ENCODE measurements around the gene AMPH. TPM values are rescaled to one million over a fixed set of nuclear protein-coding genes. Genes with fewer than 3 reads are reported as not detected.

Gene AMPH
- total RNA-seq, 1 experiment from 2014 or later: not detected

DNA sequence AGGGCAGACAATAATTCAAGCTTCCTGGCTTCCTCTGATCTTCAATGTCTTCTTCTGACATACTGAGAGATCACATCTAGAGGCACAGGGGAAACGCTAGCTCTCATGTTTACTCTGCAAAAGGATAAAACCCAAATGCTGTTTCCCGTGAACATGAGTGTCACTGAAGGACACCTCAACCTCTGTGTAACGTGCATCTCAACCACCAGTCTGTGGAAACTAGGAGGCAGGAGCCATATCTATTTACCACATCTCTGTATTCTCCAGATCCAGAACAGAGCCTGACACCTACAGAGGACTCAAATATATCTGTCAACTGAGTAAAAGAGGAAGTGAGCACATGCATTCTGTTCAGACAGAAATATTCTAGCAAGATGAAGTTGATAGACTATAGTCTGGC lies 217.4 kb downstream of the AMPH start:
- CTCF ChIA-PET: no interaction called here

DNA sequence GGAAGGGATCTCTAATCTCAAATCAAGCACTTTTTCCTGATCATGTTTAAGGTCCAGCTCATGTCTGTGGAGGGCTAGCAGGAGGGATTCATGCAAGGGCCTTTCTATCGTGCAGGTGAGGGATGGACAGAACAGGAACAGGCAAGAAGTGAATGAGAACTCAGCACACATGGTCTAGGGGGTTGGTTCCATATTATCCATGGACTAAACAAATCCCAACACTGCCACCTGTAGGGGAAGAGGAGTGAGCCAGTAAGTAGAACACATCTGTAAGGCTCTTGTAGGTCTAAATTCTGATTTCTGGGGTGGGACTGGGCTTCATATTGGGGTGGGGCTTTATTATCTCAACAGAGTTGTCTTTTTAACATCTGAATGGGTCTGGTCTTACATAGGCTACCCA lies 219.8 kb downstream of the AMPH start:
- no TSS peak for BruUV-seq (replicated peaks)
- no peaks in the 10 kb centered on the region for H3K9me3 ChIP-seq (ENCODE audit: insufficient read depth, low read depth)
- H3K9me2 ChIP-seq (ENCODE audit: insufficient read depth): no peaks in the 10 kb centered on the region
- H3K27me3 ChIP-seq (ENCODE audit: insufficient read depth, low read depth): peaks cover 26% of the 10 kb centered on the region
- H3K27ac ChIP-seq: no peak overlapping the region
- H3K36me3 ChIP-seq (ENCODE audit: low read depth): no peaks in the 10 kb centered on the region
- H3F3A ChIP-seq (ENCODE audit: insufficient read depth, low read depth): no peaks in the 10 kb centered on the region
- no peak overlapping the region for H3K4me2 ChIP-seq
- no peaks in the 10 kb centered on the region for H3K79me2 ChIP-seq (ENCODE audit: low read depth)
- no peaks in the 10 kb centered on the region for H4K20me1 ChIP-seq (ENCODE audit: insufficient read depth)
- no peak for DNase-seq
- ChIA-PET POLR2A (ENCODE audit: unreplicated experiment) (no interaction called here), CTCF (no interaction called here)
- H2AFZ ChIP-seq: no peak overlapping the region
- intact Hi-C loops (cut with micrococcal nuclease; ENCODE audit: unreplicated experiment): no loop called here
- no peaks in the 10 kb centered on the region for H3K4me1 ChIP-seq (replicated peaks; ENCODE audit: insufficient read depth)
- TF ChIP-seq, protein P1, sequence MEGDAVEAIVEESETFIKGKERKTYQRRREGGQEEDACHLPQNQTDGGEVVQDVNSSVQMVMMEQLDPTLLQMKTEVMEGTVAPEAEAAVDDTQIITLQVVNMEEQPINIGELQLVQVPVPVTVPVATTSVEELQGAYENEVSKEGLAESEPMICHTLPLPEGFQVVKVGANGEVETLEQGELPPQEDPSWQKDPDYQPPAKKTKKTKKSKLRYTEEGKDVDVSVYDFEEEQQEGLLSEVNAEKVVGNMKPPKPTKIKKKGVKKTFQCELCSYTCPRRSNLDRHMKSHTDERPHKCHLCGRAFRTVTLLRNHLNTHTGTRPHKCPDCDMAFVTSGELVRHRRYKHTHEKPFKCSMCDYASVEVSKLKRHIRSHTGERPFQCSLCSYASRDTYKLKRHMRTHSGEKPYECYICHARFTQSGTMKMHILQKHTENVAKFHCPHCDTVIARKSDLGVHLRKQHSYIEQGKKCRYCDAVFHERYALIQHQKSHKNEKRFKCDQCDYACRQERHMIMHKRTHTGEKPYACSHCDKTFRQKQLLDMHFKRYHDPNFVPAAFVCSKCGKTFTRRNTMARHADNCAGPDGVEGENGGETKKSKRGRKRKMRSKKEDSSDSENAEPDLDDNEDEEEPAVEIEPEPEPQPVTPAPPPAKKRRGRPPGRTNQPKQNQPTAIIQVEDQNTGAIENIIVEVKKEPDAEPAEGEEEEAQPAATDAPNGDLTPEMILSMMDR (conservative IDR thresholded peaks at IDR 0.05): no peak; the same call in 1 of the 2 replicates
- no peak overlapping the region for H3K4me3 ChIP-seq

More for the DNA sequence above, 217.4 kb downstream of the AMPH start:
- H3K27ac ChIP-seq: no peak overlapping the region
- no peaks in the 10 kb centered on the region for H3K9me3 ChIP-seq (ENCODE audit: insufficient read depth, low read depth)
- DNase-seq: no peak
- peaks cover 19% of the 10 kb centered on the region for H3K27me3 ChIP-seq (ENCODE audit: insufficient read depth, low read depth)
- no peak overlapping the region for H3K4me3 ChIP-seq
- intact Hi-C loops (cut with micrococcal nuclease; ENCODE audit: unreplicated experiment): no loop called here
- POLR2A ChIA-PET (ENCODE audit: unreplicated experiment): no interaction called here
- TF ChIP-seq, protein P1 (conservative IDR thresholded peaks at IDR 0.05): no peak
- no peak for TF ChIP-seq EZH2 (IDR thresholded peaks at IDR 0.05; ENCODE audit: low read depth)
- BruUV-seq (replicated peaks): no TSS peak
- no peaks in the 10 kb centered on the region for H3K9me2 ChIP-seq (ENCODE audit: insufficient read depth)
- H3K4me2 ChIP-seq: no peak overlapping the region
- H3F3A ChIP-seq (ENCODE audit: insufficient read depth, low read depth): no peaks in the 10 kb centered on the region
- no peaks in the 10 kb centered on the region for H3K79me2 ChIP-seq (ENCODE audit: low read depth)
- no peaks in the 10 kb centered on the region for H3K36me3 ChIP-seq (ENCODE audit: low read depth)
- H2AFZ ChIP-seq: no peak overlapping the region
- no peaks in the 10 kb centered on the region for H4K20me1 ChIP-seq (ENCODE audit: insufficient read depth)
- H3K4me1 ChIP-seq (replicated peaks; ENCODE audit: insufficient read depth): no peaks in the 10 kb centered on the region

DNA sequence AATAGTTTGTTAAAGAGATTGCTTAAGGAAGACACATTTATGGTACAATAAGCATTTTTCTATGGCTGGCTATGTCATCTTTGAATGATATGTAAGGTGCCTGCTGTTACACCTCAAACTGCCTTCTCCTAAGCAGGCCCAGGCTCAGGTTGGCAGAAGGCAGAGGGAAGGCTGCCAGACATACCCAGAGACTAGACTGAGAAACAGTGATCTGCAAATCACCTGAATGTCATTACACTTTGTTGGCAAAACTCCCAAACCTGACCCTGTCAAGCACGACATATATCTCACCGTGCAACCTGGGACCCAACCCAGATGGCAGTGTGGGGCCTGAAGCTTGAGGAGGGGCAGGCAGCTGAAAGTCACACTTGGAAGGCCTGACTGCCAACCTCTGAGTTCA lies 221.1 kb downstream of the AMPH start:
- Histone ChIP-seq H3F3A (ENCODE audit: insufficient read depth, low read depth) (no peaks in the 10 kb centered on the region), H4K20me1 (ENCODE audit: insufficient read depth) (no peaks in the 10 kb centered on the region), H3K27ac (no peak overlapping the region), H3K27me3 (ENCODE audit: insufficient read depth, low read depth) (peaks cover 26% of the 10 kb centered on the region), H3K4me3 (no peak overlapping the region), H3K4me1 (replicated peaks; ENCODE audit: insufficient read depth) (no peaks in the 10 kb centered on the region), H3K79me2 (ENCODE audit: low read depth) (no peaks in the 10 kb centered on the region), H3K9me2 (ENCODE audit: insufficient read depth) (no peaks in the 10 kb centered on the region; the same call in 1 of the 2 replicates), H3K9me3 (ENCODE audit: insufficient read depth, low read depth) (no peaks in the 10 kb centered on the region), H3K36me3 (ENCODE audit: low read depth) (no peaks in the 10 kb centered on the region), H3K4me2 (no peak overlapping the region), H2AFZ (no peak overlapping the region)
- no peak for TF ChIP-seq EZH2 (IDR thresholded peaks at IDR 0.05; ENCODE audit: low read depth)
- TF ChIP-seq, protein P1 (conservative IDR thresholded peaks at IDR 0.05): no peak
- intact Hi-C loops (cut with micrococcal nuclease; ENCODE audit: unreplicated experiment): no loop called here
- no TSS peak for BruUV-seq (replicated peaks)
- ChIA-PET POLR2A (ENCODE audit: unreplicated experiment) (no interaction called here), CTCF (no interaction called here)
- DNase-seq: no peak
